Brain microvascular endothelial cell (primary cell): Measurements from ENCODE around the gene MAFG.
"Not testable (repeated sequence)": the region's sequence is repeated elsewhere in the genome, so short reads cannot be mapped to it uniquely, and the experiment has no call there.

ENCODE experiments used
- DNase-seq: peaks from one replicate; pipeline ENCODE4 v3.0.0-alpha.2; 2020
- H3K27ac ChIP-seq: fragments of 250-450 bp; sonication (Bioruptor Pico); 2 replicates; pipeline ENCODE4 v1.5.1; 2020; ENCODE audit warnings: mild to moderate bottlenecking, moderate library complexity
- H3K27me3 ChIP-seq: fragments of 250-450 bp; sonication (Bioruptor Pico); replicated peaks from 2 replicates; pipeline ENCODE4 v1.5.1; 2020; ENCODE audit warnings: mild to moderate bottlenecking
- H3K36me3 ChIP-seq: fragments of 250-450 bp; sonication (Bioruptor Pico); replicated peaks from 2 replicates; pipeline ENCODE4 v1.5.1; 2020; ENCODE audit warnings: mild to moderate bottlenecking
- H3K4me3 ChIP-seq: 2 replicates; pipeline ENCODE4 v1.5.1; 2011; ENCODE audit warnings: low read depth, mild to moderate bottlenecking, control low read depth, low read length, moderate library complexity
- CTCF ChIP-seq: IDR thresholded peaks from 2 replicates; pipeline ENCODE4 v1.5.1; 2011; ENCODE audit warnings: low read depth, mild to moderate bottlenecking, moderate library complexity, low read length, control low read depth, inconsistent platforms; ENCODE audit errors: missing control alignments
- in situ Hi-C: cut with HindIII; loops from 2 replicates; pipeline ENCODE4 v1.10.0; 2017; ENCODE audit warnings: low sequenced_read_pairs, low pct_ligation_motif_present

Gene MAFG

GRCh38 chr17:81921537-81921862, 6.0 kb downstream of the MAFG start:
- H3K4me3 ChIP-seq = no peak overlapping the region
- H3K27me3 ChIP-seq = no peaks in the 10 kb centered on the region
- H3K27ac ChIP-seq = no peak overlapping the region
- no peak for TF ChIP-seq CTCF
- peaks cover 25% of the 10 kb centered on the region for H3K36me3 ChIP-seq
- in situ Hi-C loops = no loop called here
- DNase-seq = no peak

GRCh38 chr17:81920612-81921536, 6.7 kb downstream of the MAFG start:
- no peak overlapping the region for H3K4me3 ChIP-seq
- in situ Hi-C loops = no loop called here
- no peak for TF ChIP-seq CTCF
- no peak for DNase-seq
- peaks cover 25% of the 10 kb centered on the region for H3K36me3 ChIP-seq
- H3K27ac ChIP-seq = no peak overlapping the region
- H3K27me3 ChIP-seq = no peaks in the 10 kb centered on the region

GRCh38 chr17:81918832-81919545, 8.5 kb downstream of the MAFG start:
- TF ChIP-seq CTCF = no peak
- Histone ChIP-seq H3K36me3 (peaks cover 39% of the 10 kb centered on the region), H3K4me3 (no peak overlapping the region), H3K27me3 (no peaks in the 10 kb centered on the region), H3K27ac (no peak overlapping the region)
- DNase-seq = no peak
- in situ Hi-C loops = no loop called here

GRCh38 chr17:81918333-81918669, 9.2 kb downstream of the MAFG start:
- in situ Hi-C loops, H3K27ac ChIP-seq, DNase-seq, H3K4me3 ChIP-seq, H3K27me3 ChIP-seq: not testable (repeated sequence)
- peak; percentile 21 for TF ChIP-seq CTCF
- H3K36me3 ChIP-seq = peaks cover 46% of the 10 kb centered on the region

- Histone ChIP-seq H3K36me3 (peaks cover 52% of the 10 kb centered on the region), H3K4me3 (peak within 1 kb of the TSS; percentile 55), H3K27me3 (no peaks in the 10 kb centered on the region), H3K27ac (peak within 1 kb of the TSS; percentile 28)
- TF ChIP-seq CTCF = no peak
- no peak for DNase-seq
- in situ Hi-C loops = no loop called here
Observed at GRCh38 chr17:81917565-81918332, 9.8 kb downstream of the MAFG start, which contains the start of gene SIRT7. Gene SIRT7 (minus strand): TSS chr17:81918176. CDS start chr17:81918131, 45 bp downstream.
